ENCODE measurements around the gene ZDHHC11.
A peak's percentile ranks its signal among the peaks of the same experiment; 100 is the strongest.
"Not testable (repeated sequence)": the region's sequence is repeated elsewhere in the genome, so short reads cannot be mapped to it uniquely, and the experiment has no call there.

Gene ZDHHC11

DNA sequence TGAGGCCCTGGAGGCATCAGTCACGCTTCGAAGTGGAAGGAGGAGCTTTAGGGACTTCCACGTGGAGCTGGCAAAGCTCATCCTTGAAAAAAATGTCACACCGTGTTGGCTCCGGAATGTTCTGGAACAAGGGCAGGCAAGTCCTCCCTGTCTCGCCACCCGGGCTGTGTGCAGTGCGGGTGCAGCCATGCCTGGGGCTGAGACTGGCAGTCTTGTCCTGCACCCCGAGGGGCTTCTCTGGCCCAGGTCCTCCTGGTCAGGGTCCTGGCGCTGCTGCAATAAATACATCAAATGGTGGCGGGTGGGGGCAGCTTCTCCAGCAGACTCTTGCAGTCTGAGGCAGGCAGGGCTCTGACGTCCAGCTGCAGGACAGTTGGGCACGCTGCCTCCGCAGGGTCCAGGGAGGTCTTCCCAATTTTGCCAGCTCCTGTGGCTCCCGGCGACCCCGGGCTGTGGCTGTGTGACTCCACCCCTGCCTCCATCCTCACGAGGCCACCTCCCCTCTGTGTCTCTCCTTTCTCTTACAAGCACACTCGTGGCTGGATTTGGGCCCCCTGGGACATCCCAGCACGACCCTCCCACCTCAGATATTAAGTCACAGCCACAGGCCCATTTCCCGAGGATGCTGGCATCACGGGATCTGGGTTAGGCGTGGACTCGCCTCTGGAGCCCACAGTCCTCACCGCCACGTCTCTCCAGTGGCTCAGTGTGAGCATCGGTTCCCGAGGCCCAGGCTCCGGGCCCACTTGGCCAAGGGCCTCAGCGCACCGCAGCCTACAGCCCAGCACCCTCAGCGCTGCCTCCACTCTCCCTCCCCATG lies 8.2 kb downstream of the ZDHHC11 start:
- DNase-seq: not testable (repeated sequence)

- not testable (repeated sequence) for DNase-seq
Observed at GRCh38 chr5:841531-842401, 9.0 kb downstream of the ZDHHC11 start.

- not testable (repeated sequence) for DNase-seq
Observed at GRCh38 chr5:840974-841435, 9.8 kb downstream of the ZDHHC11 start.

DNA sequence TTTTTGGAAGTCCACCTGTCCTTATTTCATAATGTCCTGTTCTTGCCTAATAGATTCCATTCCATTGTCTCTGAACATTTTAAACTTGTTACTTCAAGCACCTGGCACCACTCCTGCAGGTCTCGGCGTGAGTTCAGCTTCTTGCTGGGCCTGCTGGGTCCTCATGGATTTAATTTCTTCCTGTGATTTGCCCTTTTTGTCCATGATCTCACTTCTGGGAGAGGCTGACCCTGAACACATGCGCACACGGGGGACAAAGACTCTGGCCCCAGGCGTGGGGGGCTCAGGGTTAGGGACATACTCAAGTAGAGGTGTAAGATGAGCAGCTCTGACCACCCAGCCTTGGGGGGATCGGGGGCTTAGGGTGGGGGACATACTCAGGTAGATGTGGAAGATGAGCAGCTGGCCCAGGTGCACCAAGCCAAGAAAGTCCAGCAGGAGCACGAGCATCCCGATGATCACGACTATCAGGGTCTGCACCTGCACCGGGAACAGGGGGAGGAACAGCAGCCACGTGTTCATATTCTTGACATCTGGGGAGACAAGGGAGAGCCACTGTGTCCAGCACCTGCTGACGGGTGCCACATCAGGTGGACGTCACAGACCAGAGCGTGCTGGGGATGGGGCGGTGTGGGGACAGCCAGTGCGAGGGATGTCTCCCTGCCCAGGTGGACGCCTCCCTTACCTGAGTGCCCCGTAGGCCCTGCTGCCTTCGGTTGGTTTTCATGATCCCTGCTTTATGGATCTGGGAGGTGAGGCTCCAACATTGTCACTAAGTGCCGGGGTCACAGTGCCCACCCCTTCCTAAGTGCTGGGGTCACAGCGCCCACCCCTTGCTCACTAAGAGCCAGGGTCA lies 10.4 kb downstream of the ZDHHC11 start:
- DNase-seq: not testable (repeated sequence)

GRCh38 chr5:838431-838851 lies 12.3 kb downstream of the ZDHHC11 start:
- DNase-seq: not testable (repeated sequence)

DNA sequence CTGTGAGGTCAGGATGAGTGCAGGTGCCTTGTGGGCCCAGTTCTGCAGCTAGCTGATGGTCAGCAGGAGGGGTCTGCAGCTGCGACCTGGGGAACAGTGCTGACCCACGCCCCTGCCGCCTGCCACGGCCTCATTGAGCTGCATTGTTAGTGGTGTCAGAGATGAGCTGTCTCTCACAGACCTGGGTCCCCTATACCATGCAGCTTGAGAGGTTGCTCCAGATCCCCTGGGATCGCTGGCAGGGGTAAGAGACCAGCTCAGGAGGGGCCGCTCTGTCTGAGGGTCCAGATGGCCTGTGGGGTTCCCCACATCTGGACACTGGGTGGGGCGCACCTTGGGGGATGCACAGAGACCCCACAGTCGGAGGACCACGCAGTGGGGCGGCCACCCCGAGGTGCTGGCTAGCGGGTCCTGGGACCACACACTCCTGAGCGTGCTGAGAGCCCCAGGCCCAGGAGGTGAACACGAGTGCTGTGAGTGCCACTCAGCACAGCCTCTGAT lies 13.1 kb downstream of the ZDHHC11 start:
- not testable (repeated sequence) for DNase-seq

DNA sequence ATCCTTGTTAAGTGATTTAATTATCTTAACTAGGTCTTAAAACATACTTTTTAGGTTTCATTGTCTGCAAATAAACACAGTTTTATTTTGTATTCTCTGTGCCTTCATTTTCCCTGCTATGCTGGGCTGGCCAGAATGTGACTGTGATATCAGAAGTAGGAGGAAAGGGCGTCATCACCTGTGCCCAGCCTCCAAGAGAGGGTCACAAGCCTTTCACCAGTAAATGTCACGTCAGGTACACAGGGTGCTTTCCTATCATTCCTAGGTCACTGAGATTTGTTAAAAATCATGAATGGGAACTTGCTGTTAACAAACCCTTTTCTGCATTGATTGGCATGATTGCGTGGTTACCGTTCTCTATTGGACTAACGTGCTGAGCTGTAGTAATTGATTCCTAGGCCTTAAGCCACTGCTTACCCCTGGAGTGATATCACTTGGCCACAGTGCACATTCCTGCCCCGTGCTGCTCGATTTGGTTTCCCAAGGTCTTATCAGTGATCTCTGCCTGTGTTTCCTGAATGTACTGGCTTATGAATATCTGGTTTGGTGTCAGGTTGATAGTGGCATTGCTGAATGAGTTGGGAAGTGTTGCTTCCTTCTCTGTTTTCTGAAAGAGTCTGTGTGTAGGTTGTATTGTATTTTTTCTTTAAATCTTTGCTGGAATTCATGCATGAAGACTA lies 14.7 kb downstream of the ZDHHC11 start:
- not testable (repeated sequence) for DNase-seq

GRCh38 chr5:834013-834412 lies 16.8 kb downstream of the ZDHHC11 start:
- not testable (repeated sequence) for DNase-seq

DNA sequence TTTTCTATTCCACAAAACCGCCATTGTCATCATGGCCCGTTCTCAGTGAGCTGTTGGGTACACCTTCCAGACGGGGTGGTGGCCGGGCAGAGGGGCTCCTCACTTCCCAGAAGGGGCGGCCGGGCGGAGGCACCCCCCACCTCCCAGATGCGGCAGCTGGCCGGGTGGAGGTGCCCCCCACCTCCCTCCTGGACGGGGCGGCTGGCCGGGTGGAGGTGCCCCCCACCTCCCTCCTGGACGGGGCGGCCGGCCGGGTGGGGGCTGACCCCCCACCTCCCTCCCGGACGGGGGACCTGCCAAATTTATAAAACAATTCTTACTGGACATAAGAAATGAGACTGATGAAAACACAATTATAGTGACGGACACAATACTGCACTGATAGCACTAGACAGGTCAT lies 22.6 kb downstream of the ZDHHC11 start:
- not testable (repeated sequence) for DNase-seq

GRCh38 chr5:825544-825943 lies 25.2 kb downstream of the ZDHHC11 start:
- peak; percentile 12 for DNase-seq

DNA sequence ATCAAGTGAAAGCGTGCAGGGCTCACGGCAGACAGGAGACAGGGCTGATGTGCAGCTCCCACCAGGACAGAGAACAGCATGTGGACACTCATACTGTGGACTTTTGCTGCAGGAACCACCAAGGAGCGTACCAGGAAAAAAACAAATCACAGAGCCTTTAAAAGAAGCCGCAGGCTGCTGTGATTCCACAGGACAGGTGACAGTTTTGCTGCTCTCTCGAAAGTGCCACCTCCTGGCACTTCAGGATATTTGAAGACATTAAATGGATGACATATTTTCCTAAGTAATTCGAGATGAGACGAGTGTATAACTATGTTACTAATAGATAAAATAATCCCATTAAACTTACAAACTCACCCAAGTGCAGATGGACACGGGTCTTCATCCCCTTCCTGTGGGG lies 29.3 kb downstream of the ZDHHC11 start:
- DNase-seq: no peak

DNA sequence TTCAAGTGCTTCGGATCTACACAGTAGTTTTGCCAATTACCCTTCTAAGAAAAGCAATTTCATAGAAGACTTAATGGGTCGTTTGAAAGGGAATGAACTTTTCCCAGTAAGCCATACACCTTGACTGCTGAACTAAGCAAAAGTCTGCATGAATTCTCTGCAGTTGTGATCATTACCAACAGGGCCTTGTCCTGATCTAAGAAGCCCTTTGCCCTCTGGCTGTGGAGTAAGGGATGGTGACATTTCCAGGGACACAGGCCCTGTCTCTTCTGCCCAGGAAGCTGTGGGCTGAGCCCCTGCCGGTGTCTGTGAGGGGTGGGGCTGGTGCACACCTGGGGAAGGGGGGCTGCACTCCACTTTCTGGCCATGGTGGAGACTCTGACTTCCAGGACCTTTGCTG lies 30.5 kb downstream of the ZDHHC11 start:
- no peak for DNase-seq

GRCh38 chr5:819078-819477 lies 31.7 kb downstream of the ZDHHC11 start:
- no peak for DNase-seq

DNA sequence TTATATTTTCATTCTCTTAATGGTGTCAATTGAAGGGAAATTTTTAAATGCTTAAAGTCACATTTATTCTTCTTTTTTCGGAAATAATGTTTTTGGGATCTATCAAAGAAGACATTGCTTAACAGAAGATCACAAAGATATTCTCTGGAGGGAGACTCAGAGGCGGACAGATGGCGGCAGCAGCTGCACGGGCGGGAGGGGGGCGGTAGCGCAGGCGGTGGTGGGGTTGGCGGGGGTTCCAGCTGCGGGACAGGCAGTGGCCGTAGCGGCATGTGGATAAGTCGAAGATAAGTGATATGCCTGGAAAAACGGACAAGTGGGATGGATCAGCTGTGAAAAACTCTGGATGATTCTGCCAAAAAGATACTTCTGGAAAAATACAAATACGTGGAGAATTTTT lies 34.6 kb downstream of the ZDHHC11 start:
- DNase-seq: no peak

GRCh38 chr5:815449-815848 lies 35.3 kb downstream of the ZDHHC11 start:
- no peak for DNase-seq

DNA sequence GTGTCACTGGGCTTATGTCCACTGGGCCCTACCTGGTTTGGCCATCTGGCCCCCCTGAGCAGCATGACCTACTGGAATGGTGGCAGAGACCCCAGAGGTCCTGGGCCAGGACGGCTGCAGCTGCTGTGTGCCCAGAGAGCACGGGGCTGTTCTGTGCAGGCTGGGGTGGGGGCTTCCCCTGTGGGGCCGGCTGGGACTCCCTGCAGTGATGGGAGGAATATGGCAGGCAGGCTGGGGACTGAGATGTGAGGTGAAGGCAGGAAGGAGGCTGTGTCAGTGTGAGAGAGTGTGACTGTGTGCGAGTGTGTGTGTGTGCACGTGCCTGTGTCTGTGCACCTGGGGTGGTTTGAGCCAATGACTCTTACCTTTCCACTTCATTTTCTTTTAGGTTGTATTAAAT lies 37.2 kb downstream of the ZDHHC11 start:
- DNase-seq: not testable (repeated sequence)

- not testable (repeated sequence) for DNase-seq
Observed at GRCh38 chr5:811384-811783, 39.4 kb downstream of the ZDHHC11 start.

GRCh38 chr5:807719-808514 lies 42.9 kb downstream of the ZDHHC11 start:
- not testable (repeated sequence) for DNase-seq

GRCh38 chr5:801472-801871 lies 49.3 kb downstream of the ZDHHC11 start:
- DNase-seq: no peak

GRCh38 chr5:801055-801454 lies 49.7 kb downstream of the ZDHHC11 start:
- DNase-seq: not testable (repeated sequence)

Data from CD4-positive, alpha-beta T cell treated with Interleukin-12 subunit alpha and Interleukin-12 subunit beta, for 1 hour (primary cell).